Stimulated activated CD4-positive, alpha-beta T cell treated with anti-CD3 and anti-CD28 coated beads, TNF-alpha, amount 100 ng/mL, for 4 hours (primary cell): ENCODE measurements around the gene NUMB.

ENCODE experiments used
- DNase-seq, 3 experiments: peaks; one replicate each; pipeline ENCODE4 v3.0.0-alpha.2; 2020; ENCODE audit warnings: low read depth in 3 of 3

The NUMB gene

GRCh38 chr14:73289729-73290128, 168.6 kb downstream of the NUMB start:
- no peak for DNase-seq

- DNase-seq: no peak
Measured at GRCh38 chr14:73289308-73289707, 169.0 kb downstream of the NUMB start.

- DNase-seq: no peak
Measured at GRCh38 chr14:73287071-73287470, 171.3 kb downstream of the NUMB start.

- DNase-seq: no peak
Measured at GRCh38 chr14:73286598-73286997, 171.7 kb downstream of the NUMB start.

GRCh38 chr14:73285979-73286378, 172.4 kb downstream of the NUMB start:
- DNase-seq: no peak

GRCh38 chr14:73283608-73284379, 174.6 kb downstream of the NUMB start:
- no peak for DNase-seq

GRCh38 chr14:73280903-73281302, 177.4 kb downstream of the NUMB start:
- no peak for DNase-seq

- no peak for DNase-seq
Measured at GRCh38 chr14:73277376-73277775, 181.0 kb downstream of the NUMB start.

GRCh38 chr14:73276836-73277235, 181.5 kb downstream of the NUMB start:
- DNase-seq: no peak

- no peak for DNase-seq
Measured at GRCh38 chr14:73273799-73274198, 184.5 kb downstream of the NUMB start.

- no peak for DNase-seq
Measured at GRCh38 chr14:73272393-73272792, 186.0 kb downstream of the NUMB start.

- DNase-seq: no peak
Measured at GRCh38 chr14:73269729-73270531, 188.4 kb downstream of the NUMB start.

- DNase-seq: no peak
Measured at GRCh38 chr14:73267474-73267873, 190.9 kb downstream of the NUMB start.

- DNase-seq: no peak
Measured at GRCh38 chr14:73266317-73266716, 192.0 kb downstream of the NUMB start.

GRCh38 chr14:73265721-73266046, 192.7 kb downstream of the NUMB start:
- no peak for DNase-seq

- no peak for DNase-seq
Measured at GRCh38 chr14:73264885-73265720, 193.2 kb downstream of the NUMB start.

- no peak for DNase-seq
Measured at GRCh38 chr14:73264080-73264884, 194.1 kb downstream of the NUMB start.

- DNase-seq: no peak
Measured at GRCh38 chr14:73263606-73264005, 194.7 kb downstream of the NUMB start.

- no peak for DNase-seq
Measured at GRCh38 chr14:73262427-73263183, 195.7 kb downstream of the NUMB start.

- no peak for DNase-seq
Measured at GRCh38 chr14:73261520-73262426, 196.6 kb downstream of the NUMB start.
